ENCODE measurements around the gene MTMR4.

Gene MTMR4

GRCh38 chr17:58480090-58480489, 34.3 kb downstream of the MTMR4 start:
- Histone ChIP-seq H3K9ac (ENCODE audit: low read depth, low read length, poor library complexity) (no peak overlapping the region), H2BK12ac (ENCODE audit: low read length) (no peak overlapping the region), H2AFZ (ENCODE audit: low read length) (no peak overlapping the region), H3K36me3 (replicated peaks in 1 of 2; ENCODE audit: control insufficient read depth in 2 of 2, insufficient read depth in 2 of 2, low read length in 2 of 2) (no peaks in the 10 kb centered on the region), H3K27me3 (ENCODE audit: control insufficient read depth in 3 of 3, insufficient read depth in 3 of 3, low read depth in 1 of 3, low read length in 3 of 3) (no peaks in the 10 kb centered on the region), H3K18ac (ENCODE audit: low read length) (no peak overlapping the region), H2BK5ac (ENCODE audit: low read length) (no peak overlapping the region), H2BK120ac (ENCODE audit: low read depth, low read length) (no peak overlapping the region), H3K79me1 (ENCODE audit: low read depth, low read length) (no peaks in the 10 kb centered on the region), H3K4me1 (ENCODE audit: control insufficient read depth in 2 of 2, insufficient read depth in 1 of 2, low read depth in 1 of 2, low read length in 2 of 2) (no peaks in the 10 kb centered on the region), H3K4ac (ENCODE audit: low read length) (no peak overlapping the region), H3K14ac (ENCODE audit: low read length) (no peak overlapping the region), H3K27ac (replicated peaks; ENCODE audit: low read length) (no peak overlapping the region), H3K4me3 (ENCODE audit: low read length in 2 of 2) (no peak overlapping the region), H3K4me2 (ENCODE audit: insufficient read depth, low read length, poor library complexity, severe bottlenecking) (no peak overlapping the region), H2BK15ac (ENCODE audit: low read length) (no peak overlapping the region), H4K91ac (ENCODE audit: low read depth, low read length, poor library complexity) (no peak overlapping the region), H2AK5ac (ENCODE audit: low read depth, low read length) (no peak overlapping the region), H3K23ac (ENCODE audit: low read depth, low read length, poor library complexity) (no peak overlapping the region), H3K9me3 (replicated peaks in 1 of 2; ENCODE audit: control insufficient read depth in 2 of 2, insufficient read depth in 1 of 2, low read depth in 1 of 2, low read length in 2 of 2) (no peaks in the 10 kb centered on the region), H4K8ac (ENCODE audit: low read depth, low read length) (no peak overlapping the region)
- no peak for DNase-seq (ENCODE audit: low spot score)
- no CpG with 5 or more reads among the region's 6 CpGs for WGBS, 2 donors (ENCODE audit: extremely low coverage in 2 of 2, insufficient read length in 2 of 2, insufficient replicate concordance in 1 of 2)

DNA sequence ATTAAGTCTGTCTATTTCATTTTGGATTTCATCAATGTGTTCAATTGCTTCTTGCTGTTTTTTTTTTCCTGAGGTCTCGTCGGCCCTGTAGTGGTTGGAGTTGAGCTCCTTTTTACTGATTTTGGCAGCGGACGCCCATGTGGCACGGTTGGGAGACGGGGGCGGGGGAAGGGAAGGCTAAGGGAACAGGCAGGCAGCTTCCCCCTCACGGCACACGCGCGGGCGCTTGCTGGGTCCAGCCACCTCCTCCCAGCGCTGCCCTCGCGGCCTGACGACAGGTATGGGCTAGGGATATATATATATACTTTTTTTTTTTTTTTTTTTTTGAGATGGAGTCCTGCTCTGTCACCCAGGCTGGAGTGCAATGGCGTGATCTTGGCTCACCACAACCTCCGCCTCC, 37.6 kb downstream of the MTMR4 start:
- H3K27ac ChIP-seq (replicated peaks; ENCODE audit: low read length): no peak overlapping the region
- H3K4ac ChIP-seq (ENCODE audit: low read length): no peak overlapping the region
- H2BK15ac ChIP-seq (ENCODE audit: low read length): no peak overlapping the region
- H3K4me2 ChIP-seq (ENCODE audit: insufficient read depth, low read length, poor library complexity, severe bottlenecking): no peak overlapping the region
- no peaks in the 10 kb centered on the region for H3K79me1 ChIP-seq (ENCODE audit: low read depth, low read length)
- H3K9ac ChIP-seq (ENCODE audit: low read depth, low read length, poor library complexity): no peak overlapping the region
- H4K8ac ChIP-seq (ENCODE audit: low read depth, low read length): no peak overlapping the region
- H3K18ac ChIP-seq (ENCODE audit: low read length): no peak overlapping the region
- H3K4me3 ChIP-seq (ENCODE audit: low read length in 2 of 2): no peak overlapping the region
- WGBS, 2 donors (ENCODE audit: extremely low coverage in 2 of 2, insufficient read length in 2 of 2, insufficient replicate concordance in 1 of 2): no CpG with 5 or more reads among the region's 18 CpGs
- H2BK12ac ChIP-seq (ENCODE audit: low read length): no peak overlapping the region
- H3K27me3 ChIP-seq (ENCODE audit: control insufficient read depth in 3 of 3, insufficient read depth in 3 of 3, low read depth in 1 of 3, low read length in 3 of 3): no peaks in the 10 kb centered on the region
- no peaks in the 10 kb centered on the region for H3K36me3 ChIP-seq (replicated peaks in 1 of 2; ENCODE audit: control insufficient read depth in 2 of 2, insufficient read depth in 2 of 2, low read length in 2 of 2)
- no peak overlapping the region for H2AFZ ChIP-seq (ENCODE audit: low read length)
- no peak overlapping the region for H3K14ac ChIP-seq (ENCODE audit: low read length)
- no peaks in the 10 kb centered on the region for H3K9me3 ChIP-seq (replicated peaks in 1 of 2; ENCODE audit: control insufficient read depth in 2 of 2, insufficient read depth in 1 of 2, low read depth in 1 of 2, low read length in 2 of 2)
- H2AK5ac ChIP-seq (ENCODE audit: low read depth, low read length): no peak overlapping the region
- H4K91ac ChIP-seq (ENCODE audit: low read depth, low read length, poor library complexity): no peak overlapping the region
- no peak for DNase-seq (ENCODE audit: low spot score)
- no peaks in the 10 kb centered on the region for H3K4me1 ChIP-seq (ENCODE audit: control insufficient read depth in 2 of 2, insufficient read depth in 1 of 2, low read depth in 1 of 2, low read length in 2 of 2)
- H2BK5ac ChIP-seq (ENCODE audit: low read length): no peak overlapping the region
- no peak overlapping the region for H3K23ac ChIP-seq (ENCODE audit: low read depth, low read length, poor library complexity)
- H2BK120ac ChIP-seq (ENCODE audit: low read depth, low read length): no peak overlapping the region

- Histone ChIP-seq H2AFZ (ENCODE audit: low read length) (peak overlapping the region; percentile 79), H3K27me3 (ENCODE audit: control insufficient read depth in 3 of 3, insufficient read depth in 3 of 3, low read depth in 1 of 3, low read length in 3 of 3) (no peaks in the 10 kb centered on the region), H3K9ac (ENCODE audit: low read depth, low read length, poor library complexity) (no peak overlapping the region), H4K8ac (ENCODE audit: low read depth, low read length) (no peak overlapping the region), H2AK5ac (ENCODE audit: low read depth, low read length) (no peak overlapping the region), H3K4me2 (ENCODE audit: insufficient read depth, low read length, poor library complexity, severe bottlenecking) (no peak overlapping the region), H3K4me3 (ENCODE audit: low read length in 2 of 2) (no peak overlapping the region), H3K27ac (replicated peaks; ENCODE audit: low read length) (no peak overlapping the region), H3K9me3 (replicated peaks in 1 of 2; ENCODE audit: control insufficient read depth in 2 of 2, insufficient read depth in 1 of 2, low read depth in 1 of 2, low read length in 2 of 2) (no peaks in the 10 kb centered on the region), H3K79me1 (ENCODE audit: low read depth, low read length) (no peaks in the 10 kb centered on the region), H3K14ac (ENCODE audit: low read length) (no peak overlapping the region), H3K36me3 (replicated peaks in 1 of 2; ENCODE audit: control insufficient read depth in 2 of 2, insufficient read depth in 2 of 2, low read length in 2 of 2) (no peaks in the 10 kb centered on the region), H3K18ac (ENCODE audit: low read length) (no peak overlapping the region), H3K23ac (ENCODE audit: low read depth, low read length, poor library complexity) (no peak overlapping the region), H2BK12ac (ENCODE audit: low read length) (no peak overlapping the region), H3K4me1 (ENCODE audit: control insufficient read depth in 2 of 2, insufficient read depth in 1 of 2, low read depth in 1 of 2, low read length in 2 of 2) (no peaks in the 10 kb centered on the region), H4K91ac (ENCODE audit: low read depth, low read length, poor library complexity) (no peak overlapping the region), H3K4ac (ENCODE audit: low read length) (no peak overlapping the region), H2BK5ac (ENCODE audit: low read length) (no peak overlapping the region), H2BK15ac (ENCODE audit: low read length) (no peak overlapping the region), H2BK120ac (ENCODE audit: low read depth, low read length) (no peak overlapping the region)
- no peak for DNase-seq (ENCODE audit: low spot score)
Observed at GRCh38 chr17:58475985-58476384, 38.5 kb downstream of the MTMR4 start.

GRCh38 chr17:58470356-58470755, 44.1 kb downstream of the MTMR4 start:
- no peak overlapping the region for H2BK15ac ChIP-seq (ENCODE audit: low read length)
- no peak overlapping the region for H3K4ac ChIP-seq (ENCODE audit: low read length)
- H2BK5ac ChIP-seq (ENCODE audit: low read length): no peak overlapping the region
- no peaks in the 10 kb centered on the region for H3K4me1 ChIP-seq (ENCODE audit: control insufficient read depth in 2 of 2, insufficient read depth in 1 of 2, low read depth in 1 of 2, low read length in 2 of 2)
- H3K23ac ChIP-seq (ENCODE audit: low read depth, low read length, poor library complexity): no peak overlapping the region
- no peak overlapping the region for H2BK12ac ChIP-seq (ENCODE audit: low read length)
- no peak for DNase-seq (ENCODE audit: low spot score)
- peaks cover 0 to 40% (median 0%) of the 10 kb centered on the region in 3 experiments for H3K27me3 ChIP-seq (ENCODE audit: control insufficient read depth in 3 of 3, insufficient read depth in 3 of 3, low read depth in 1 of 3, low read length in 3 of 3)
- H2AFZ ChIP-seq (ENCODE audit: low read length): no peak overlapping the region
- H3K4me3 ChIP-seq (ENCODE audit: low read length in 2 of 2): no peak overlapping the region
- H4K91ac ChIP-seq (ENCODE audit: low read depth, low read length, poor library complexity): no peak overlapping the region
- no peak overlapping the region for H2BK120ac ChIP-seq (ENCODE audit: low read depth, low read length)
- no CpG with 5 or more reads among the region's 6 CpGs for WGBS, 2 donors (ENCODE audit: extremely low coverage in 2 of 2, insufficient read length in 2 of 2, insufficient replicate concordance in 1 of 2)
- no peak overlapping the region for H4K8ac ChIP-seq (ENCODE audit: low read depth, low read length)
- no peak overlapping the region for H3K14ac ChIP-seq (ENCODE audit: low read length)
- H3K18ac ChIP-seq (ENCODE audit: low read length): no peak overlapping the region
- H3K27ac ChIP-seq (replicated peaks; ENCODE audit: low read length): no peak overlapping the region
- H3K4me2 ChIP-seq (ENCODE audit: insufficient read depth, low read length, poor library complexity, severe bottlenecking): no peak overlapping the region
- H2AK5ac ChIP-seq (ENCODE audit: low read depth, low read length): no peak overlapping the region
- H3K9me3 ChIP-seq (replicated peaks in 1 of 2; ENCODE audit: control insufficient read depth in 2 of 2, insufficient read depth in 1 of 2, low read depth in 1 of 2, low read length in 2 of 2): no peaks in the 10 kb centered on the region
- H3K9ac ChIP-seq (ENCODE audit: low read depth, low read length, poor library complexity): no peak overlapping the region
- no peaks in the 10 kb centered on the region for H3K79me1 ChIP-seq (ENCODE audit: low read depth, low read length)
- no peaks in the 10 kb centered on the region for H3K36me3 ChIP-seq (replicated peaks in 1 of 2; ENCODE audit: control insufficient read depth in 2 of 2, insufficient read depth in 2 of 2, low read length in 2 of 2)
